ENCODE measurements around the gene RELL2. TPM values are rescaled to one million over a fixed set of nuclear protein-coding genes. Genes with fewer than 3 reads are reported as not detected.

RELL2 gene
- total RNA-seq, 4 donors from 2014 or later = 2.9 to 9.0 (median 5.7) TPM

DNA sequence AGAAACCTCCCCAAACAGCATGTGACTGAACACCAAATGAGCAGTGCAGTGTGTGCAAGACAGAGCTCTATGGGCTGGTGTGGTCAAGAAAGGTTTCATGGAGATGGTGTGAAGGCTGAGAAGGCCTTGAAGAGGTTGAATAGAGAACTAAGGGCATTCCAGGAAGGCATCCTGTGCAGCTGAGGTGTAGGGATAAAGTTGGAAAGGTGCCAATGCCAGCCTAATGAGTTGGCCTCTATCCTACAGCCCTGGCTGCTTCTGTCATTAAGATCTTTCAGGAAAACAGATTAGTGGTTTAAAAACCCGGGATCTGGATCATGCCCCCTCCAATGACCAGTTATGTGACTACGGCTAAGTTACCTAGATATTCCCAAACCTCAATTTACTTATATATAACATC is 4.1 kb upstream of the RELL2 start:
- Histone ChIP-seq H3K4me1 (peaks cover 37% of the 10 kb centered on the region), H3K27me3 (no peaks in the 10 kb centered on the region), H3K9me3 (no peaks in the 10 kb centered on the region), H3K27ac (no peak overlapping the region), H3K36me3 (peaks cover 37% of the 10 kb centered on the region), H3K4me3 (no peak overlapping the region)
- DNase-seq (ENCODE audit: low spot score in 2 of 2) = no peak
- TF ChIP-seq EP300 (IDR thresholded peaks at IDR 0.05) = no peak
- no peak for TF ChIP-seq CTCF (IDR thresholded peaks at IDR 0.05)
- no peak for TF ChIP-seq POLR2AphosphoS5 (IDR thresholded peaks at IDR 0.05)
- TF ChIP-seq POLR2A (IDR thresholded peaks at IDR 0.05) = no peak
- 96% methylated on average over 2 of the region's 2 CpGs for WGBS

DNA sequence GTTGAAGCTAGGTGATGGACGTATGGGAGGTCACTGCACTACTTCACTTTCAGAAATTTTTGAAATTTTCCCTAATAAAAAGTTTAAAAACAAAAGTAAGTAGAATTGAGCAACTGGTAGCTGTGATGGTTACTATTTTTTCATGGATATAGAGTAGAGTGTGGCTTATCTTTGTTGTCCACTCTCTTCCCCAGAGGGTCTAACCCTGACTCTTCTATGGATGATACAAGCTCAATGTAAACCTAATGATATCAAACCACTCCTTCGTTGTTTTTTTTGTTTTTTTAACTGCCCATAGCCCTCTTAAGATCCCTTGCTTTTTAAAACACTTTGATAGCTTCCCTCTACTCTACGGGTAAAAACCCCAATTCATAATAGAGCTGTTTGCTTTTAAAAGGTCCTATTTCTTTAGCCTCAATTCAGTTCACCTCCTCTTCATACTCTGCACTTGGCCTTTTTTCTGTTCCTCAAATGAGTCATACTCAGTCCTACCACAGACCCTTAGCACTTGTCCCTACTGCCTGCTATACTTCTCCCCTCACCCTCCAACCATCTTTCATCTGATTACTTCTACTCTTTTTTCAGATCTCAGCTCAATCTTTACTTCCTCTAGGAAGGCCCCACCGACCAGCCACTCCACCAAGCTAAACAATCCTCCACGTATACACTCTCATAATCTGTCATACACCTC is 2.8 kb upstream of the RELL2 start:
- TF ChIP-seq CTCF (IDR thresholded peaks at IDR 0.05) = no peak
- TF ChIP-seq EP300 (IDR thresholded peaks at IDR 0.05) = no peak
- no peak for TF ChIP-seq POLR2A (IDR thresholded peaks at IDR 0.05)
- TF ChIP-seq POLR2AphosphoS5 (IDR thresholded peaks at IDR 0.05) = no peak
- Histone ChIP-seq H3K36me3 (peaks cover 23% of the 10 kb centered on the region), H3K4me3 (no peak overlapping the region), H3K4me1 (peaks cover 45% of the 10 kb centered on the region), H3K27ac (no peak overlapping the region), H3K27me3 (no peaks in the 10 kb centered on the region), H3K9me3 (no peaks in the 10 kb centered on the region)
- DNase-seq (ENCODE audit: low spot score in 2 of 2) = no peak
- 80% methylated on average over 5 of the region's 5 CpGs for whole genome bisulfite sequencing

DNA sequence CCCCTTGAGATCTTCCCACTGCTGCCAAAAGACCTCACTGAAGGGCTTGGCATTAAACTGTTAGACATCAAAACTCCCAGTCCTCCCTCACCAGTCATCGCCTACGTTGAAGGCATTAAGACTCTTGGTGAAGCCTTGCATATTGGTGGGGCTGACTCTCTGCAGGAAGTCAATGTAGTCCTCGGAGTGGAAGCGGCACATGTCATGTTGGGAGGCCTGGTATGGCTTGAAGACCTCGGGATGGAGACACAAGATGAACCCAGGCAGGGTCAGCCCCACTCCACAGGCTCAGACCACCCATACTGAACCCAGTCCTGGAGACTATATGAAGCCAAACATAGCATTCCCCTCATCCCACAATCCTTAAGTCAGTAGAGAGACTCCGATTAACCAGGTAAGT is 2.1 kb upstream of the RELL2 start:
- H3K4me1 ChIP-seq = peaks cover 45% of the 10 kb centered on the region
- no peak overlapping the region for H3K4me3 ChIP-seq
- no peaks in the 10 kb centered on the region for H3K27me3 ChIP-seq
- peaks cover 16% of the 10 kb centered on the region for H3K36me3 ChIP-seq
- no peak for DNase-seq (ENCODE audit: low spot score in 2 of 2)
- WGBS = 91% methylated on average over 3 of the region's 6 CpGs
- H3K27ac ChIP-seq = no peak overlapping the region
- TF ChIP-seq EP300 (IDR thresholded peaks at IDR 0.05) = no peak
- TF ChIP-seq POLR2A (IDR thresholded peaks at IDR 0.05) = no peak
- TF ChIP-seq CTCF (IDR thresholded peaks at IDR 0.05) = no peak
- no peak for TF ChIP-seq POLR2AphosphoS5 (IDR thresholded peaks at IDR 0.05)
- H3K9me3 ChIP-seq = no peaks in the 10 kb centered on the region

DNA sequence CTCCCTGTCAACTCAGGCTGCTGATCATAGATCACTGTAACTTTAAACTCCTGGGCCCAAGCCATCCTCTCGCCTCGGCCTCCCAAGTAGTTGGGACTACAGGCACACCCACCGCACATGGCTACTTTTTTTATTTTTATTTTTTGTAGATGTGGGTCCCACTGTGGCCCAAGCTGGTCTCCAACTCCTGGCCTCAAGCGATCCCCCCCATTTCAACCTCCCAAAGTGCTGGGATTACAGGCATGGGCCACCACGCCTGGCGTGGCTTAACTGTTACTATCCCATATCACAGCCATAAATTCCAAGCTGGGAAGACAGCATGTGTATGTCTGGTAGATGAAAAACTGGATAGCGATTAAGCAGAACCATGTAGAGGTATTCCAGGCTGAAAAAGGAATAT is 1.2 kb upstream of the RELL2 start:
- DNase-seq (ENCODE audit: low spot score in 2 of 2) = no peak
- Histone ChIP-seq H3K27me3 (no peaks in the 10 kb centered on the region), H3K36me3 (peaks cover 9% of the 10 kb centered on the region), H3K4me1 (peaks cover 45% of the 10 kb centered on the region), H3K27ac (no peak overlapping the region), H3K4me3 (peak overlapping the region; percentile 89), H3K9me3 (no peaks in the 10 kb centered on the region)
- 44% methylated on average over 7 of the region's 7 CpGs for WGBS
- TF ChIP-seq EP300 (IDR thresholded peaks at IDR 0.05) = no peak
- TF ChIP-seq POLR2AphosphoS5 (IDR thresholded peaks at IDR 0.05) = no peak
- no peak for TF ChIP-seq POLR2A (IDR thresholded peaks at IDR 0.05)
- no peak for TF ChIP-seq CTCF (IDR thresholded peaks at IDR 0.05)

- 9% methylated on average over 4 of the region's 4 CpGs for WGBS
- Histone ChIP-seq H3K4me3 (peak overlapping the region; percentile 89), H3K27me3 (no peaks in the 10 kb centered on the region), H3K9me3 (no peaks in the 10 kb centered on the region), H3K27ac (peak overlapping the region; percentile 68), H3K4me1 (peaks cover 45% of the 10 kb centered on the region), H3K36me3 (peaks cover 9% of the 10 kb centered on the region)
- no peak for DNase-seq (ENCODE audit: low spot score in 2 of 2)
- no peak for TF ChIP-seq POLR2AphosphoS5 (IDR thresholded peaks at IDR 0.05)
- no peak for TF ChIP-seq CTCF (IDR thresholded peaks at IDR 0.05)
- TF ChIP-seq POLR2A (IDR thresholded peaks at IDR 0.05) = no peak
- no peak for TF ChIP-seq EP300 (IDR thresholded peaks at IDR 0.05)
Measured at GRCh38 chr5:141636106-141636412, 738 bp upstream of the RELL2 start.
